IPS-15b (cell line): ENCODE results near the gene ZXDC.

ENCODE experiments used
- H3K27me3 ChIP-seq: one replicate; pipeline ENCODE4 v1.6.1; 2013; ENCODE audit warnings: low read length; ENCODE audit not compliant: control insufficient read depth, insufficient read depth
- H3K36me3 ChIP-seq: one replicate; pipeline ENCODE4 v1.6.1; 2013; ENCODE audit warnings: low read length; ENCODE audit not compliant: control insufficient read depth, insufficient read depth
- H3K4me1 ChIP-seq: one replicate; pipeline ENCODE4 v1.6.1; 2013; ENCODE audit warnings: mild to moderate bottlenecking, low read length; ENCODE audit not compliant: control insufficient read depth, insufficient read depth
- H3K4me3 ChIP-seq: one replicate; pipeline ENCODE4 v1.5.1; 2013; ENCODE audit warnings: low read depth, low read length
- H3K9ac ChIP-seq: one replicate; pipeline ENCODE4 v1.6.1; 2013; ENCODE audit warnings: low read depth, mild to moderate bottlenecking, low read length
- H3K9me3 ChIP-seq: one replicate; pipeline ENCODE4 v1.6.1; 2013; ENCODE audit warnings: mild to moderate bottlenecking, low read length; ENCODE audit not compliant: control insufficient read depth, insufficient read depth

ZXDC gene

GRCh38 chr3:126389794-126390146, 85.9 kb downstream of the ZXDC start:
- Histone ChIP-seq H3K4me1 (no peaks in the 10 kb centered on the region), H3K27me3 (peaks cover 34% of the 10 kb centered on the region), H3K9ac (no peak overlapping the region), H3K4me3 (no peak overlapping the region), H3K36me3 (no peaks in the 10 kb centered on the region), H3K9me3 (no peaks in the 10 kb centered on the region)

- H3K9ac ChIP-seq, result no peak overlapping the region
- H3K36me3 ChIP-seq, result no peaks in the 10 kb centered on the region
- no peaks in the 10 kb centered on the region for H3K4me1 ChIP-seq
- H3K9me3 ChIP-seq, result no peaks in the 10 kb centered on the region
- H3K4me3 ChIP-seq, result no peak overlapping the region
- H3K27me3 ChIP-seq, result peaks cover 30% of the 10 kb centered on the region
Measured at GRCh38 chr3:126389112-126389793, 86.4 kb downstream of the ZXDC start.
